GM10248 (cell line): ENCODE measurements around the gene MITF.

Experiments used
- CTCF ChIA-PET: fragments of 300-600 bp; sonication (Branson Sonifier 250); formaldehyde crosslinking; extraction: SDS; loops from one replicate; lab custom pipeline; 2021; ENCODE audit warnings: antibody characterized with exemption; lab: Yijun Ruan, JAX
- POLR2A ChIA-PET: fragments of 350-650 bp; sonication (Branson Sonifier 250); formaldehyde crosslinking; extraction: SDS; loops from one replicate; lab custom pipeline; 2020; ENCODE audit warnings: antibody characterized with exemption; lab: Yijun Ruan, JAX
- DNase-seq: peaks from one replicate; pipeline ENCODE4 v3.0.0; 2012; ENCODE audit errors: extremely low spot score
- CTCF ChIP-seq: IDR thresholded peaks from 2 replicates; pipeline ENCODE4 v1.5.1; 2012; ENCODE audit warnings: mild to moderate bottlenecking, low read depth; ENCODE audit errors: extremely low read depth, missing control alignments, control extremely low read depth

The MITF gene

DNA sequence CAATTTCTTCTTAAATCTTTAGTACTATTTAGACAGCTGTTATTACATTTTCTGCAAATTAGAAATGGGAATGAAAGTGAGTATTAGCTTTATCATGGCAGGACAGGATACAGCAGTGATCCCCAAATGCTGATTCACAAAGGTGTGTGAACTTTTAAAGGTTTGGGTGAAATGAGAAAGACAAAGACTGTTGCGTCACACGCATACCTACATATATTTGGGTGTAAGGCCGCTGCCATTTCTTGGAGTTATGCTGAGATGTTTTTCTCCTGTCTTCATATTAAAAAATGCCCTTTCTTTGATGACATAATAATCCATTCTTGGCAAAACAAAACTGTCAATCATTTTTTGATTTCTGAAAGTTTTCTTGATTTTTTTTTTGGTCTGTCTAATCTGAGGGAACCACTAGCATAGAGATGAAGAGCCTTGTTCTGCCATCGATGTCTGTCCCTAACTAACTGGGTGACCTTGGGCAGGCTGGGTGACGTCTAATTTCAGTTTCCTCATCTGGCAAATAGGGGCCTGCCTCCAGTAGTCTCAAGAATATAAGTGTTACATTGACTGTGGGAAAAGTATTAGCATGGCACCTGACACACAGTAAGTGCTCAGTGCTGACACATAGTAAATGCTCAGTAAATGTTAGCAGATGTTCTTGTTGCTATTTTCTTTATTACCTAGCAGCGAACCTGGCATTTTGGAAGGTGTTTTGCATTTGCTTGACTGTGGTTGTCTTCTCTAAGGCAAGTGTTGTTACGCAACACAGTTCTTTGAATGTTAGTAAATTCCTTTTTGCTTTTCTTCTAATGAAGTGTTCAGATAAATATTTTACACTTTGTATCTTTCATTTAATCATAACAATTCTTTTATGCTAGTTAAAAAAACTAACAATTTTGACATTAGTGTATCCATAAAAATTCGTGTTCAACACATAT lies 5.0 kb downstream of the MITF start:
- ChIA-PET POLR2A (no interaction called here), CTCF (no interaction called here)
- DNase-seq, result no peak
- TF ChIP-seq CTCF, result no peak

GRCh38 chr3:69745505-69745904 lies 6.2 kb downstream of the MITF start:
- TF ChIP-seq CTCF, result no peak
- ChIA-PET CTCF (no interaction called here), POLR2A (no interaction called here)
- DNase-seq, result no peak

- no peak for TF ChIP-seq CTCF
- DNase-seq, result no peak
- ChIA-PET POLR2A (no interaction called here), CTCF (no interaction called here)
These were observed 6.9 kb downstream of the MITF start for GRCh38 chr3:69746119-69746518.

DNA sequence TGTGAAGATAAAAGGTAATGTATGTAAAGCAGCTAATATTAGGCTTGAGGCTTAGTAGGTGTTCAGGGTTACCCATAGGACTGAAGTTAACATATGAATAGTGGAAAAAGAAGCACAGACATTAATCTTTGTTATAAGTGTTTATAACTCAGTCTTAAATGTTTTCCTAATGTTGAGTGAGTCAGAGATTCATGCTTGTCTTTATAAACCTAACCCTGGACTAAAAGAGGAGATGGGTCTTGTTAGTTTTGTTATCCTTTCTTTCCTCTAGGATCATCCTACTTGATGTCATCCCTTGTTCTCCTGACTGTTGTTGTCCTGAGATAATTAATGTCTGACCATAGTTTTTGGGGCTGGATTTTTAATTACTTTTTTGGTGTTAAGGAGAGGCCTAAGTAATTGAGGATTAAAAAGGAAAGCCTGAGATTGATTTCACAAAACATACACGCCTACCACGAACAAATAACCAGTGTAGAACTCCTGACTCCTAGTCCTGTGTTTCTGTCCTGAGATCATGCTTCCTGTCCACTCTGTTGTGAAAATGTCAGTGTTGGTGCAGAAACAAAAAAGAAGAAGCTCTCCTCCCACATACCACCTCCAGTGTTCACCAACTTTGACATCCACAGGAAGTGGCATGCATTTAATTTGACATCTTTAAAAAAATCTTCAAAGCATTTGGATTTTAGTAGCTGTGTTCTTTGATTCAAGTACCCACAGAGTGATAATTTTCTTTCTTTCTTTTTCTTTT lies 8.4 kb downstream of the MITF start:
- DNase-seq, result no peak
- CTCF ChIA-PET, result no interaction called here
- POLR2A ChIA-PET, result no interaction called here
- TF ChIP-seq CTCF, result no peak

DNA sequence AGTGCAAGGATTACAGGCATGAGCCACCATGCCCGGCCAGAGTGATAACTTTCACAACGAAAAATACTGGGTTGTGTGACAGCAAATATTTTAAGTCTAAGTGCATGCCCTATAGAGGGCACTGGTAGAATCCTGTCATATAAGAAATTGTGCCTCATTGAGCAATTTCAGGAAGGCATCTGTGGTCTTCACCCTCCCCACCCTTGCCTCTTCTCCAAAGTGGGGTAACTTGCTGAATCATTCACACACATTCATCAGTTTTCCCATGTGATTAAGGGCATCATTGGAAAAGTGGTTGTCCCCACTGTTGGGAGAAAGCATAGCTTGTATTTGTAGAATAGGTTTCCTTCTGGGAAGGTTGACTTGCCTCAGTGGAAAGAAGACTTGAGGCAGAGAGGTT lies 9.2 kb downstream of the MITF start:
- POLR2A ChIA-PET, result no interaction called here
- no peak for TF ChIP-seq CTCF
- DNase-seq, result no peak
- CTCF ChIA-PET, result no interaction called here

DNA sequence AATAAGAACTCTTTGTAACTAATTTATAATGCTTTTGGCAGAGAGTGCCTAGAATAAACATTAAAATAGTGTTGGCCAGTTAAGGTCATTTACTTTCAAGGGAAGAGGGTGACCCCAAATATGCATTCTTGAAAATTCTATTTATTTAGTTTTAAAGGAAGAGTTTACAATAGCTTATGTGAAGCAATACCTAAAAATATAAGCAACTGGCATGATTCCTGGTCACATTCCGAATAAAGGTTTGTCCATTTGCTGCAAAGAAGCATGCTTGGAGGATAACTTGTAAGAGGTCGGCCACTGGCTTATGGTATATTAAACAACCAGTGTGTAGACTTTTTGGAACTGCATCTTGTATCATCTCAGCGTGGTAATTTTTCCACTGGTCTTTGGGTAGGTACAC lies 10.2 kb downstream of the MITF start:
- no peak for DNase-seq
- ChIA-PET CTCF (no interaction called here), POLR2A (no interaction called here)
- TF ChIP-seq CTCF, result no peak
